ENCODE data around the gene OR11A1. TPM values are rescaled to one million over a fixed set of nuclear protein-coding genes. Genes with fewer than 3 reads are reported as not detected.

The OR11A1 gene
- total RNA-seq, 1 experiment from 2014 or later = not detected

DNA sequence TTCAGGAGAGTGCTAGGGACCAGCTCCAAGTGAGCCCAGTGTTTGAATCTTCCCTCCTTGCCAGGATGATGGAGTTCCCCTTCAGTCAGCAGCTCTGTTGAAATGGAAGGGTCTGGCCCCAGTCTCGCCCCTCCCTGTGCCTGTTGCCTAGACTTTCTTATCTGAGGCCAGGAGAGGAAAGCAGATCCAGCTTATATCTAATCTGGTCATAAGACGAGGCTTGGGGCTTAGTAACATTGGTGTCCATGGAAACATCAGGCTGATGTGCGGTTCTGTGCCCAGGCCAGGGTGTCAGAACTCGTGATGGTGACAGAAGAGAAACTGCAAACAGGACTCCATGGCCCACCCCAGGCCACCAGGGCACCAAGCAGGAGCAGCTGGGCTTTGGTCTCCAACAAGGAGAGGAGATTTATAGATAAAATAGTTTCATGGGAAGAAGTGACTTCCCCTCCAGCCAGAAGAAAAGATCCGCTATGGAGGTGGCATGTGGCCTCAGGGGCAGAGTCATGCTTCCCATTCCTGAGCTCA is 21.1 kb upstream of the OR11A1 start:
- Histone ChIP-seq H4K5ac (ENCODE audit: insufficient read length, low read depth, low read length) (no peak overlapping the region), H2BK5ac (ENCODE audit: insufficient read length, low read length) (no peak overlapping the region)
- H3K4me1 Mint-ChIP-seq = 0 out of 4 replicates have a peak, but pooled peaks cover 0 to 2% of the 10 kb centered on the region in 2 experiments

More for the DNA sequence above, 21.1 kb upstream of the OR11A1 start:
- no peak overlapping the region for H3K9ac ChIP-seq (ENCODE audit: extremely low read depth, insufficient read length, low read length)
- peaks cover 3% of the 10 kb centered on the region in 2 experiments; a peak in 3 of 5 replicates for H3K9me3 Mint-ChIP-seq
- no peaks in the 10 kb centered on the region for H3K23me2 ChIP-seq (ENCODE audit: insufficient read length, low read depth, low read length, poor library complexity, severe bottlenecking)
- no peak overlapping the region for H2BK15ac ChIP-seq (ENCODE audit: low read depth, low read length)
- H3K14ac ChIP-seq (ENCODE audit: insufficient read depth, low read length) = no peak overlapping the region
- H3K79me2 ChIP-seq (ENCODE audit: insufficient read depth, low read length) = no peaks in the 10 kb centered on the region
- no peaks in the 10 kb centered on the region for H3K9me3 ChIP-seq (ENCODE audit: control insufficient read depth, low read depth, low read length)
- H3K79me1 ChIP-seq (ENCODE audit: insufficient read depth, low read depth, low read length, poor library complexity, severe bottlenecking) = no peaks in the 10 kb centered on the region
- no peaks in the 10 kb centered on the region for H4K20me1 ChIP-seq (ENCODE audit: control insufficient read depth, insufficient read depth, insufficient read length)
- no peak overlapping the region for H3K27ac Mint-ChIP-seq
- no peak overlapping the region for H3K23ac ChIP-seq (ENCODE audit: insufficient read length, low read depth, low read length)
- H2BK12ac ChIP-seq (ENCODE audit: insufficient read length, low read depth, low read length) = no peak overlapping the region
- no peak overlapping the region for H3K4ac ChIP-seq (ENCODE audit: low read depth, low read length)
- no peak overlapping the region for H3K27ac ChIP-seq (ENCODE audit: insufficient read length, low read depth, low read length)
- H3K36me3 Mint-ChIP-seq (ENCODE audit: insufficient read depth in 1 of 3, low read depth in 3 of 3) = peaks cover 0 to 2% (median 0%) of the 10 kb centered on the region in 3 experiments; a peak in 1 of 7 replicates
- no peaks in the 10 kb centered on the region for H3K4me1 ChIP-seq (ENCODE audit: insufficient read depth, low read length)
- H3K4me2 ChIP-seq (ENCODE audit: insufficient read depth, insufficient read length, low read length) = no peak overlapping the region
- peaks cover 2% of the 10 kb centered on the region for H3K27me3 Mint-ChIP-seq (ENCODE audit: low read depth)
- H2AFZ ChIP-seq (ENCODE audit: low read length) = no peak overlapping the region
- no peak overlapping the region for H3K4me3 Mint-ChIP-seq
- TF ChIP-seq, protein P1, sequence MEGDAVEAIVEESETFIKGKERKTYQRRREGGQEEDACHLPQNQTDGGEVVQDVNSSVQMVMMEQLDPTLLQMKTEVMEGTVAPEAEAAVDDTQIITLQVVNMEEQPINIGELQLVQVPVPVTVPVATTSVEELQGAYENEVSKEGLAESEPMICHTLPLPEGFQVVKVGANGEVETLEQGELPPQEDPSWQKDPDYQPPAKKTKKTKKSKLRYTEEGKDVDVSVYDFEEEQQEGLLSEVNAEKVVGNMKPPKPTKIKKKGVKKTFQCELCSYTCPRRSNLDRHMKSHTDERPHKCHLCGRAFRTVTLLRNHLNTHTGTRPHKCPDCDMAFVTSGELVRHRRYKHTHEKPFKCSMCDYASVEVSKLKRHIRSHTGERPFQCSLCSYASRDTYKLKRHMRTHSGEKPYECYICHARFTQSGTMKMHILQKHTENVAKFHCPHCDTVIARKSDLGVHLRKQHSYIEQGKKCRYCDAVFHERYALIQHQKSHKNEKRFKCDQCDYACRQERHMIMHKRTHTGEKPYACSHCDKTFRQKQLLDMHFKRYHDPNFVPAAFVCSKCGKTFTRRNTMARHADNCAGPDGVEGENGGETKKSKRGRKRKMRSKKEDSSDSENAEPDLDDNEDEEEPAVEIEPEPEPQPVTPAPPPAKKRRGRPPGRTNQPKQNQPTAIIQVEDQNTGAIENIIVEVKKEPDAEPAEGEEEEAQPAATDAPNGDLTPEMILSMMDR (conservative IDR thresholded peaks at IDR 0.05) = no peak
- no peak overlapping the region for H2BK20ac ChIP-seq (ENCODE audit: low read depth, low read length, poor library complexity, severe bottlenecking)
- H3K27me3 ChIP-seq (ENCODE audit: insufficient read depth, low read length) = no peaks in the 10 kb centered on the region
- no peak overlapping the region for H4K91ac ChIP-seq (ENCODE audit: insufficient read length, low read depth, low read length)
- no peak overlapping the region for H4K8ac ChIP-seq (replicated peaks; ENCODE audit: insufficient read length, low read depth, low read length)
- no CpG with 5 or more reads among the region's 5 CpGs for WGBS (ENCODE audit: extremely low coverage, insufficient read length, low lambda C conversion rate)
- DNase-seq = no peak
- no peak overlapping the region for H2BK120ac ChIP-seq (ENCODE audit: low read depth, low read length, poor library complexity, severe bottlenecking)
- no peak overlapping the region for H3K56ac ChIP-seq (ENCODE audit: insufficient read length, low read depth, low read length)
- no peak overlapping the region for H3K18ac ChIP-seq (ENCODE audit: insufficient read length, low read depth, low read length)
- no peak overlapping the region for H3T11ph ChIP-seq (ENCODE audit: low read length)
- H2AK5ac ChIP-seq (ENCODE audit: insufficient read length, low read length) = no peak overlapping the region
